Renal cortical epithelial cell (primary cell): Measurements from ENCODE around the gene HTR3B. TPM values are rescaled to one million over a fixed set of nuclear protein-coding genes. Genes with fewer than 3 reads are reported as not detected.
"Not testable (repeated sequence)": the region's sequence is repeated elsewhere in the genome, so short reads cannot be mapped to it uniquely, and the experiment has no call there.

ENCODE experiments used
- DNase-seq: peaks from one replicate; pipeline ENCODE4 v3.0.0-alpha.2; 2011; ENCODE audit warnings: low read depth
- total RNA-seq: library from RNA; depleted of rRNA; stranded (reverse); fragments of >200 nt; gene quantifications from 2 replicates; pipeline ENCODE4 v1.2.3, GENCODE V29; 2014

Gene HTR3B
- not detected in 2 replicates for total RNA-seq

GRCh38 chr11:113904379-113905101 is at the start of gene HTR3B:
TSS of gene HTR3B (plus strand) at chr11:113904796. CDS start at chr11:113904934, 138 bp downstream.
- no peak for DNase-seq

- DNase-seq: no peak
These were observed 48.8 kb upstream of the HTR3B start for GRCh38 chr11:113855803-113856202.

- DNase-seq: no peak
These were observed 47.4 kb upstream of the HTR3B start for GRCh38 chr11:113856966-113857759.

GRCh38 chr11:113859665-113860064 is 44.9 kb upstream of the HTR3B start:
- peak; percentile 49 for DNase-seq

- peak; percentile 18 for DNase-seq
These were observed 42.2 kb upstream of the HTR3B start for GRCh38 chr11:113862435-113862834.

GRCh38 chr11:113864410-113864809 is 40.2 kb upstream of the HTR3B start:
- no peak for DNase-seq

GRCh38 chr11:113865873-113866272 is 38.7 kb upstream of the HTR3B start:
- no peak for DNase-seq

- DNase-seq: no peak
These were observed 36.6 kb upstream of the HTR3B start for GRCh38 chr11:113867843-113868503.

- DNase-seq: no peak
These were observed 33.3 kb upstream of the HTR3B start for GRCh38 chr11:113871336-113871735.

GRCh38 chr11:113873236-113873626 is 31.4 kb upstream of the HTR3B start:
- no peak for DNase-seq

- DNase-seq: no peak
These were observed 30.5 kb upstream of the HTR3B start for GRCh38 chr11:113874096-113874495.

GRCh38 chr11:113874581-113875233 is 29.9 kb upstream of the HTR3B start:
- peak; percentile 18 for DNase-seq

GRCh38 chr11:113875234-113876073 is 29.1 kb upstream of the HTR3B start, which contains the start of gene USP28:
TSS of gene USP28 (minus strand) at chr11:113875572. CDS start at chr11:113875501, 71 bp downstream.
- DNase-seq: peak; percentile 82

- no peak for DNase-seq
These were observed 28.4 kb upstream of the HTR3B start for GRCh38 chr11:113876074-113876797.

- DNase-seq: no peak
These were observed 27.6 kb upstream of the HTR3B start for GRCh38 chr11:113876798-113877669.

- no peak for DNase-seq
These were observed 26.9 kb upstream of the HTR3B start for GRCh38 chr11:113877670-113878055.

GRCh38 chr11:113879446-113879845 is 25.1 kb upstream of the HTR3B start:
- not testable (repeated sequence) for DNase-seq

GRCh38 chr11:113880971-113881370 is 23.6 kb upstream of the HTR3B start:
- DNase-seq: no peak

- DNase-seq: peak; percentile 63
These were observed 22.7 kb upstream of the HTR3B start for GRCh38 chr11:113881856-113882255.
